HG03108 (cell line): Measurements from ENCODE around the gene NCBP2L.

Experiments used
- ATAC-seq: cut with Tn5 transposase; IDR thresholded peaks from one replicate; pipeline ENCODE4 v1.9.1; 2021; ENCODE audit warnings: moderate library complexity; ENCODE audit not compliant: unreplicated experiment

NCBP2L gene

DNA sequence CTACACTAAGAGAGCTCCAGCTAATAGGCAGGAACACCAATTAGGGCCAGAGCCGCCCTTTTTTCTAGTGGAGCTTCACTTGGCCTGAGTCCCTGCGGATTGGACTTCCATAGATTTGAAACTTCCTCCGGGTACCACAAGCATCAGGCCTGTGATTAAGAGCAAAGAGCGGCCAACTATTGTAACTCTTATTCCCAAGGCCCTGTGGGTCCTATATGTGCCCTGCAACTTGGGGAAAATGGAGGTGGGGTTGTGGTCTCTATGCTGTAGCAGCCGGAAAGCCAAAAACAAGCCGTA, at the start of gene NCBP2L:
TSS of gene NCBP2L (plus strand) at position 198 of the 297 bp plus-strand sequence. CDS start 16,488 bp downstream, outside the sequence.
- ATAC-seq, result no peak

DNA sequence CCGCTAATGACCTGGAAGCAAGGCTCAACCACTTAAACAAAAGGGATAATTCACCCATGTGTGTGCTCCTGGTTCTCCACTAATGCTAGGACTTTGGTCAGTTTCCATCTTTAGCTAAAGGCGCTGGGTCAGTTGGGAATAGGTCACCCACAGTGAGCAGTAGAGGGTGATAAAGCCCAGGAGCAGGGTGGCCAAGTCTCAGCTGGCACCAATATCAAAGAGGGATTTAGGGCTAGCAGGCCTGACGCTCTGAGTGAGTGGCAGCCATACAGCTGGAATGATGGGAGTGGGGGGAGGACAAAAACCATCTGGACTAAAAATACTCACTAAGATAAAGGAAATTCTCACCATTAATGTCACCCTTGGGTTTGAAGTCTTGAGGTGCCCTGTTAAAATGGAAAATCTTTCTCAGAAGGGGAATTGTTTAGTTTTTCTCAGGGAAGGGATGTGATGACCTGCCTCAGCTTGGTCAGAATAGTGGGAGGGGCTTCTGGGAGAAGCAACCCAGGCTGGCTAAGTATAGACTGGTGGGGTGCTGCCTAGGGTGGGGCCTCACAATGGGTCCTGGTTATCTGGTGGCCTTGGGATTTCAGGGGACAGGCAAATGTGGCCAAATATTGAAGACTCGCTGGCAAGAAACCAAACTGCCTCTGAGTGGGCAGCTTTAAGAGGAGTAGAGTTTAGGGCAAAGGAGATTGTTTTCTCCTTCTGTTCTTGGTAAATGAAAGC, 49.0 kb upstream of the NCBP2L start:
- no peak for ATAC-seq

DNA sequence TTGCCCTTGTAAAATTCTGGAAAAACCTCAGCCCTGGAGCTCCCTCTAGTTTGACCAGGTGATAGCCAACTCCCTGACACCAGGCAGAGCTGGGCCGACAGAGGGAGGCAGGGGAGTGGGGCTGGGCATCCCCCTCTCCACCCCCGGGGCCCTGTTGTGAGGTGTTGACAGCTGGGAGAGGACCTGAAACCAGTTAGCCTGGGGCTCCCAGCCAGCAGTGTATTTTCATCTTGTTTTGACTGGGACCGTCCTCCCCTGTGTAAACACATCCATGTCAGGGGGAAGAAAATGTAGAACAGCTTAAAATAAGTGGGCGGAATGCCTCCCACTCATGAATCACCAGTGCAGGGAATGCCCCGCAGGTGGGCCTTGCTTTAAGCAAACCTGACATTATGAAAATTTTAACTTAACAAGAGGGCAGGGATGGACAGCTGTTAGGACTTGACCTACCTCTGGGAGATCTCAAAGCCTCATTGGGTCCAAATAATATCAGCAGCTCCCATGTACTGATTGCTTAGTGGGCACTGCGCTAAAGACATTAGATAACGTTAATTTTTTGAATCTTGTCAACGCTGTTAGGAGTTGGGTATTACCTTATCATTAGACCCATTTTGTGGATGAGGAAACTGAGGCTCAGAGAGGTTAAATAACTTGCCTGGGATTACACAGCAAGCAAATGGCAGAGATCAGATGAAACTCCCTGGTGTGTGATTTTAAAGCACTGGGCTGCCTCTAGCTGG, 47.8 kb upstream of the NCBP2L start:
- ATAC-seq, result no peak

DNA sequence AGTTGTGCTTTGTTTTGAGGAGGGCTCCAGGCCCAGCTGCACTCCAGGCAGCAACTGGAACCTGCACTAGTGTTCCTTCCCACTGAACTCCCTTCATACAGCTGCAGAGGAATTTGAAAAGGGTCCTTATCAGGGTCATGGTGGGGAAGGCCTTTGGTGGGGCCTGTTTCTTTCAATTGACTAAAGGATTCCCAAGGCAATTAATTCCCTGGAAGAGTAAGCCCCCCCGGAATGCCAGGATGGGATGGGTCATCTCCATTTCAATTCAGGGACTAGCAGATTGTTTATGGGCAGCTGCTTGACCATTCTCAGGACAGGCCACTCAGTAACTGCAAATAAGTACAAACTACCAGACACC, 47.3 kb upstream of the NCBP2L start:
- ATAC-seq, result no peak

DNA sequence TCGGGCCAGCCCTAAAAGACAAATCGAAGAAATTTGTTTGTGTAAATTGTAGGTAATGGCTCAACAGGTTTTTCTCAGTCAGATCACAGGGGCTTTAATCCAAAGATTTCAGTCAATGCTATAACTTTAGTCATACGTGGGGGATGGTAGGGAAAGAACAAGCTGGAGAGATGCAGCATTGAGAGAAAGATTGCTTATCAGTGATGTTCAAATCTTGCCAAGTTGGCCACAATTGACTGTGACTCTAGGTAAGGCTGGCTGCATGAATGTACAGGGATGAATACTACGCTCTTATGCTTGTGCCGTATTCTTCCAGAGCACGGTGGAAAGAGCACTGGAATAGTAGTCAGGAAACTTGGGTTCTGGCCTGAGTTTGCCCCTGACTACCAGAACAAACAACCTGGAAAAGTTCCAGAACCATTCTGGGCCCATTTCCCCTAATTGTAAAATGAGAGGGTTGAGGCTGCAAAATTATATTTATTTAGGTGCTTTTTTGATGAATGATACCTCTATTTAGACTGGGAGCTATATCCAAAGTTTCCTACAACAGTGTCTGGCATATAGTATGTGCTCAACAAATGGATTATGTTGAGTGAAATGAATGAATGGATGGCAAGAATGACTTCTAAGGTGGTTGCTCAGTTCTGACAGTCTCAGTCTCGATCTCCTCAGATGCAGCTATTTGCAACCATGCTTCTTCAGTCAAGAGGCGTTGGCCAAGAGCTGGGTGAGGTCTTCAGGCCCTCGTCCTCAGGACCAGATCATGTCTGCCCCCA, 46.4 kb upstream of the NCBP2L start:
- no peak for ATAC-seq

DNA sequence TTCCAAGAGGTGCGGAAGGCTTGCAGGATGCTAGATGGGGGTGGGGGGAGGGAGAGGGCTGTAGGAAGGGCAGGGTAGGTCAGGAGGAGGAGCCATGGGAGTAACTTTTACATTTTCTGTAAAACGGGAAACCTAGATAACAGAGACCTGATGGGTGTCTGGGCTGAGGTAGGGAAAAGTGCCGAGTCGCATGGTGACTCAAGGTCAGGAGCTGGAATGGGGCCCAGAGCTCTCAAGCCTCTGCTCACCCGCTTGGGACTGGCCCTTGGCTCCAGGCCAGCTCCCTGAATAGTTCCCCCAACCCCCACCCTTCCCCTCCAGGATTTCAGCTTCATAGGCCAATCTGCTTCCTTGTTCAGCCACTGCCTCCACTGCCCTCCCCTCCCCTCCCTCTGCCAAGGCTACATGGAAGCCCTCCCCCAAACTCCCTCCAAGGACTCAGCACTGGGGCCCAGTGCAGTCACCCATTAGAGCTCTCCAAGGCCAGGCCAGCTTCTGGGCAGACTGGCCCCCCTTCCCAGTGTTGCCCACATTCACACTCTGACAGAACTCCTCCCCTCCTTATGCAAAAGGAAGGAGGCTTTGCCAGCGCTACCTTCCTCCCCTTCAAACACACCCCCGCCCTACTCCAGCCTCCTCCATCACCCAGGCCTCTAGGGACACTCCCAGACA, 45.6 kb upstream of the NCBP2L start:
- no peak for ATAC-seq

DNA sequence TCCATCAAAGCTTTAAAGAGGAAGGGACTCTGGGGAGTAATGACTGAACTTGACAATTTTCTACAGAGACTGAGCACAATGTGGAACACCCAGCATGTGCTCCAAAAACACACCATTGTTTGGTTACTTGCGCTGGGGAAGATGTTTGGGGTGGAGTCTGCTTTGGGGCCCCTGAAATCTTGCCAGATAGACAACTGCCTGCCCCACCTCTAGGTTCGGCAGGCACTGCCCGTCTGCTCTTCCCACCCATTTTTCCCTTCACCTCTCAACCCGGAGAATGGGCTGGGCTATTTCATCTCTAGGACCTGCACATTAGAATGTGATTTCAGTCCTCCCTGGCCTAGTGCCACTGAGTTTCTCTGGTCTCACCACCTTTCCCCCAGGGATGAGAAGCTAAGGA, 43.8 kb upstream of the NCBP2L start:
- no peak for ATAC-seq

DNA sequence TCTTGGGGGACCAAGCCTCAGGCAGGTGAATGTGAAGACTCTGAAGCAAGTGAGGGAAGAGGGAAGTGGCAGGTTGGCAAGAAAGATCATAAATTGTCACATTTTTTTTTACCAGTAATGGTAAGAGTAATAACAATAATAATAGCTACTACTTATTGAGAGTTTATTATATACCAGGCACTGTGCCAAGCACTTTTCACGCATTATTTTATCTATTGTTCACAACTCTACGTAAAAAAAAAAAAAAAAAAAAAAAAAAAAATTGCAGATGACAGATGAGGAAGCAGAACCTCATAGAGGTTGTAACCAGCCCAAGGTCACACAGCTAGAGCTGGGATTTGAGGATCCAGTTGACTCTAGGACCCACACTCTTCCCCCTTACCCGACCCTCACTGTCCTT, 42.9 kb upstream of the NCBP2L start:
- ATAC-seq, result no peak

DNA sequence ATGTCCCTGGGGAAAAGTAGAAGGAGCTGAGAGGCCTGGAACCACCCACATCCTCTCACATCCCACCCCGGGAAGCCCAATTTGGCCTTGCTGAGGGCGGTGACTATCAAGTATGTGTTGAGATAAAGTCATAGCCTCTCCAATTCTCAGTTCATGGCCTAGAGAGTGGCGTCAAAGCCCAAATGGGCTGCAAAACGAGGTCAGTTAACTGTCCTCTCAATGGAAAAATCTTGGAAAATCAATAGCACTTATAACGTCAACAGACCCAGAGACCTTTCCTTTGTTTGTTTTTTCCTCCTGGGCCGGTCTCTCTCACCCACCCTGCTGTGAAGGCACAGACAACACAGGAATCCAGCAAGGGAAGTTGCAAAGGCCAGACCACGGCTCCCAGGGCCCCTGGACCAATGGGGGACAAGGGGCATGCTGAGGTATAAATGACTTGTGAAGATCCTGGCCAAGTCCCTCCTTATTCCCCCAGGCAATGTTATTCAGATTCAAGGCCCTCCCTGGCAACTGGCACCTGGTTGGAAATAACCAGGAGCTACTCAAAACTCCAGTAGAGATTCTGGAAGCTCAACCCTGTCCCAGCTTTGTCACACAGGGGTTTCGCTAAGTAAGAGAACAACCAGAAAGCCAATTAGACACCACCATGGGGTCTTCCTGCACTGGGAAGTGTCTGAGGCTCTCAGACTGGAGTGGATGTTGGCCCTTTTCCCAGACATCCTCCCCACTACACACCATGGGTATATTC, 40.6 kb upstream of the NCBP2L start:
- no peak for ATAC-seq

DNA sequence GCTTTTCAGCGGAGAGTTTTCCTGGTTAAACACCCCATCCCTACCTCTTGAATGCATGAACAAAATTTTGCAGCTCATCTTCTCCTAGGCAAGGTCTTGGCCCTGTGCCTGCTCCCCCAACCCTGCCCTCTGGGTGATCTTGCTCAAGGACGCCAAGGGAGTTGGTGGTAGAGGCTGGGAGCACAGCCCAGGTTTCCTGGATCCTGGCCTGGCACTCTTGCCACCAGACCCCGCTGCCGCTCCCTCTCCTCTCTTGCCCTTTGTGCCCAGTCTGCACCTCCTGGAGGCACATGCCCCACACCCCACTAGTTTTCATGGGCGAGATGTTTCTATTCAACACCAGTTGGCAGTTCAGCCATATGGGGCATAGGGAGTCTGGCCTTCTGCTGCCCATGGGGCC, 39.3 kb upstream of the NCBP2L start:
- no peak for ATAC-seq

DNA sequence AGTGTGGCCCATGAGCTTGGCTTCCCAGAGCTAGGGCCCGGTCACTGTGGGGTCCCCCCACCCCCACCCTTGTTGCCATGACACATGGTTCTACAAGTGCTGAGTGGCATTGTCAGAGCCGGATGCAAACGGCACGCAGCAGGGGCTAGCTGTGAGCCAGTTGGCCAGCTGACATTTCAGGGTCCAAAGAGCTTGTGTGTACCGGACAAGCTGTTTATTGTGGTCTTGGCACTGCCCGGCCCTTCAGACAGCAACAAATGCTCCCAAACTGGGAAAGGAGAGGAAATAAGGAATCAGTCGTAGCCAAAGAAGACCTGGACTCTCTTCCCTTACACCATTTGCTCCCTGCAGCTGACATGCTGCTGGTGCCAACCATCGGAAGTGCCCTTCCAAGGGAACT, 38.8 kb upstream of the NCBP2L start:
- ATAC-seq, result no peak

DNA sequence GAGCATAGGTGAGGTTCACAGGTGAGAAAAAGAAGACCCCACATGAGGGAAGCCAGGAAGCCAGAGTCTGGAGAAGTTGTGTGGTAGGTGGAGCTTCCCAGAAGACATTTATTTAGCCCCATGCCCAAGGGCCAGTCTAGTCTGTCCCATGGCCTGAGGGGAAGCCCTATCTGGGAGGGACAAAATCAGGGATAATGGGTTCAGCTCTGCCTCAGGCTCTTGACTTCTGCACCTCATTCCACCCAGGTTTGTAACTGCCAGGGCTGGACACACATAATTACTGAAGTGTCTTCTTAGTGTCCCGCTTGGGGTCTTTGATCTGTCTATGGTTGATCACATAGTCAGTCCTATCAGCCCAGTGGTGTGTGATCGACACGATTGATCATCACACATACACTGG, 38.0 kb upstream of the NCBP2L start:
- ATAC-seq, result no peak

DNA sequence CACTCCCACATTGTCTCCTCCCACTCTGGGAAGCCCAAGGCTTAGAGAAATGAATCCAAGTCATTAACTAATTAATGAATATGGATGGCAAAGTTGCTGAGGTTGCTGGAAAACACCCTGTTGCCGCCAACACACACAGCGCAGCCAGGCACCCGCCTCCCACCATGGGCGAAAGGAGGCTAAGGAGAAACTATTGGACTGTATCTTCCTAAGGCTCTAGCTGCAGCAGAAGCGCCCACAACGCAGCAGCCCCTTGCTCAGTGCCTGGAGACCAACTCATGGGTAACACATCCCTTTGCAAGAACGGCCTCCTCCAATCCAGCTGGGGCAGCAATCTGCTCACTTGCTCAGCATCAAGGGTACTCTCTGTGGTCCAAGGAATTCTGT, 36.1 kb upstream of the NCBP2L start:
- peak; percentile 8 for ATAC-seq

DNA sequence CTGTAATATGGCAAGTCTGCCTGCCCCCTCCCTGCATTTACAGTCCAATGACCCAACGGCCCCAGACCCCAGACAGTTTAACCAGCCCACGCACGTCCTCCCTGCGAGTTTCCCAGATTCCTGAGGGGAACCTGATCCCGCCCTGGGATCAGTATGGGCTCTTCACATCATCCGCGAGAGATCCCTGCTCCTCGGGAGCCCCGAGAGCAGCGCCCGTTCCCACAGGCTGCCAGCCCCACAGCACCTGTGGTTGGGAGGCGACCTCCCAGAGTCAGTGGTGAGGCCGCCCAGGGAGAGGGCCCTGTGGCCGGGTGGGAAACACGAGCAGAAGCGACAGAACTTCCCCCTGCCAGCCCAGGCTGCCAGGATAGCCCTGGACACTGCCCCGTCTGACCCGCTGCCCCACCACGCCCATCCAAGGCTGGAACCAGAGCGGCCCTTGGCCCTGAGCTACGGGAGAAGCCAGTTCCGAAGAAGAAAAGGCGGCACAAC, 34.8 kb upstream of the NCBP2L start:
- no peak for ATAC-seq

DNA sequence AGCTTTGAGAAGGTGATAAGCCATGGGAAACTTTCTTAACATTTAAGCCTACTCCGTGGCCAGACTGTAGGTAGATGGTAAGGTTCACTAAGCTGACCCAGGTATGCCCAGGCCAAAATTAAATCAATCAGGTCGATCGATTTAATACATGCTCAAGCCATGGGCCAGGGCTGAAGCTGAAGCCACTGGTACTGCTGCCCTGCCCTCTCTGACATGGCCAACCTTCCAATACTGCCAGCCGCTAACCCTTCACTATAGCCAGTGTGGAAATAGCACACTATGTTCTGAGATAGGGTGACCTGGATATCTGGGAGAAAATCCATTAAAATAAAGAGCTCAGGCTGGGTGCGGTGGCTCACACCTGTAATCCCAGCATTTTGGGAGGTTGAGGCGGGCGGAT, 33.5 kb upstream of the NCBP2L start:
- ATAC-seq, result no peak

DNA sequence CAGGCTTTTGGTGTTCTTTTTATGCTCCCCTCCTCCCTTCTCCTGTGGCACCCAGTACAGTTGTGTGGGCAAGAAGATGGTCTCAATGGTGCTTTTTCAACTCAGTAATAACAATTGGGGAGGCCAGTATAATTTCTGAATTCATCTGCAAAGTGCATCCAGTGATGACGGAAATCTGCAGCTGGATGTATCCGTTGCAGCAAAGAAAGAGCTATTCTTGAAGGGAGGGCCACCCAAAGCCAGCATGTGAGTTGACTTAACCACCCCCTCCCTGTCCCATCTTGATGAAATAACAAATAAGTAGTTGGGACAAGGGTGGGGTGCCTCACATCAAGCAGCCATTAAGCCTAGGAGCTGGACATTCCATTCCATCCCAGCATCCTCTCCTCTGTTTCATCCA, 32.7 kb upstream of the NCBP2L start:
- ATAC-seq, result no peak

DNA sequence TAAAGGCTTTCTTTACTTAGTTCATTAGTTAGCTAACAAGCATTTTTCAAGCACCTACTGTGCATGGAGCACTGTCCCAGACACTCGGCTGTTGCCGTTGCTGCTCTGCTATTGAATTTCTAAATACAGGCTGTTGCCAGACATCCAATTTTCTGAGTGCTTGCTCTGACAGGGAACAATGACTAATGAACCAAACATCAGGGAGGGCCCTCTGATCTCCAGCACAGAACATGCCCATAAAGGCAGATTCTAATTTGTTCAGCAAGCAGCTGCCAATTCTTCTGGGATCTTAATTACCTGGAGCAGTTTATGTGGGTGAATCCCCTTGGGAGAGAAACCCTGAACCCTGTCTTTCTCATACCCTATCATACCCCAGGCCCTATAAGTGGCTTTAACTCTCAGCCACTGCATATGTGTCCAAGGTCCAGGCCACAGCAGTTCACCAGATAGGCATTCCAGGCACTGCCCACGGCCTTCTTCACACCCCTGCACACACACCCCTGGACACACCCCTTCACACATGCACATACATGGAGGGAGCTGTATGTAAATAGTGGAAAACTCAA, 29.9 kb upstream of the NCBP2L start:
- ATAC-seq, result no peak

DNA sequence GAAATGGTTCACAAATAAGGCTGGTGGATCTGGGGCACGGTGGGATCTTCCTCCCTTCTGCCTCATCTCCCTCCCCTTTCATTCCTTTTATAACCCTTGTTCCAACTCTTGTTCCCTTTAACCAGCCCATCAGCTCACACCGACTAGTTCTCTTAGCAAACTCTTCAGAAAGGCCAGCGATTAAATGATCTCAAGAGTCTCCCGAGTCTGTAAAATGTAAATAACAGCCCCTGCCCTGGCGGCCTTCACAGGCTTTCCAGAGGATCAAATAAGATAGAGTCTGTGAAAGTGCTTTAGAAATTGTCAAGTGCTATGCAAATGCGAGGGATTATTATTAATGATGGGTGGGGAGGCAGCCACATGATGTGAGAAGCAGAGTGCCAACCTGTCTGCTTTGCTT, 29.0 kb upstream of the NCBP2L start:
- no peak for ATAC-seq

DNA sequence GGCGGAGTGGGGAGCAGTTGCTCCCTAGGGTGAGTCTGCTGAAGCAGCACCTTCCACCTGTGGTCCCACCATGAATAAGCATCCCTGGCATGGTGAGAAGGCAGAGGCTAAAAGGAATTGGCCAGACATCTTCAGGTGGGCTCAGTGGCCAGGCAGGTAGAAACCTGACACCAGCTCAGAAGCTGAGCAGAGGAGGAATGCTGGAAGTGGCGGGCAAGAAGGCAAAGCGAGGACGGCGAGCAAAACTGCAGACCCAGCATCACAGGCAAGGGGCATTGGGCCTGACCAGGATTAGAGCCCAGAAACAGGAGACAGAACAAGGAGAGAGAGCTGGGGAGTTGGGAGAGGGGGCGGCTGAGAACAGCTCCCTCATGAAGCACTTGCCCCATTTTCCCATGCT, 27.3 kb upstream of the NCBP2L start:
- no peak for ATAC-seq

DNA sequence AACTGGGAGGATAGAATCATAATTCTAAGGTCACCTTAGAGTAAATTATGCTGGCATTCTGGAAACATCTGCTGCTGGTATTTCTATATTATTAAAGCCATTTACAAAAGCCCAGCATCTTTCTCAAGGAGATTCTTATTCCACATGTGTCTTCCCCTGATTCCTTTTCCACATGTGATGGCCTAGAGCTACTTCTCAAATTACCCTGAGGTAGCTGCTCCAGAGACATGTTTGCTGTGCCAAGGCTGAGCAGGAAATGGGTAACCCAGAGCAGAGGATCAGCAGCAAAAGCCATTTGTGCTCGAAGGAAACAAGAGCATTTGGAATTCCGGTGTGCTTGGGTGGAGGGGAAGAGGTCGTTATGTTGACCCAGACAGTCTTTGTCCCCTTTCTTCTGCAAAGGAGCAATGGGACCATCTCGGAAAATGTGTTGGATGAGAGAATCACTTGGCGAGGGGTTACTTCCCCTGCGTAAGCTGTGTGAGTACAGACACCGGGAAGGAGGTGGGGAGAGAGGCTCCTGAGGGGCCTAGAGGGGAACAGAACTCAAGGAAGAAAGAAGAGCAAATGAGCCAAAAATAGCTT, 26.6 kb upstream of the NCBP2L start:
- no peak for ATAC-seq
